ENCODE measurements around the gene PIK3AP1.

DNA sequence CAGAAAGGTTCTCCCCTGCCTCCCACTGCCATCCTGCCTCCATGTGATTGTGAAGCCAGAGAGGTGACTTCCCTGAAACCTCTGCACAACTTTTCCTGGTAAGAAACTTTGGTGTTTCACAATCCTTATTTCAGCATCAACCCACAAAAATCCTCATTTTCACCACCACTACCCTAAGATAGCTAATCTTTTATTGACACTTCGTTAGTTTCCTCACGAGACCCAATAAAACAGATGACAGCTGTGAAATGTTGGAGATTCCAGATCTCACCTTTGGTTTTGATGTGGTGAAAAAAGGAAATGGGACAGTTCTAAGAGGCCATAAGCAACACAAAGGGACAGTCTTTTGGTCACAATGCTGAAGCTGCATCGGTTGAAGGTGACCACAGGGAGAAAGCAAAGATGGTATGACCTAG, 73.6 kb downstream of the PIK3AP1 start:
- TF ChIP-seq CTCF (IDR thresholded peaks at IDR 0.05) (no peak), POLR2A (IDR thresholded peaks at IDR 0.05) (no peak), EP300 (IDR thresholded peaks at IDR 0.05) (no peak), POLR2AphosphoS5 (IDR thresholded peaks at IDR 0.05) (no peak)

Measured in gastroesophageal sphincter (tissue), 3 donors.